Natural killer cell (primary cell): ENCODE measurements around the gene MACO1. TPM values are rescaled to one million over a fixed set of nuclear protein-coding genes. Genes with fewer than 3 reads are reported as not detected.

ENCODE experiments used
- ATAC-seq, 3 donors: fragments of 150-1000 bp in 2 of 3; fragments of 200-7000 bp in 1 of 3; cut with Tn5 transposase; 1 replicate in 1 of 3; 2 replicates in 2 of 3; pipeline ENCODE4 v1.10.0; 2021; ENCODE audit warnings: mild to moderate bottlenecking in 2 of 3, moderate library complexity in 2 of 3
- DNase-seq, 2 donors: peaks; one replicate each; pipeline versions ENCODE4 v3.0.0 to v3.0.0-alpha.2; 2013 to 2021; ENCODE audit warnings: mixed read lengths in 1 of 2
- H3K27ac ChIP-seq: one replicate; pipeline ENCODE4 v1.5.1; 2013; ENCODE audit warnings: mild to moderate bottlenecking, low read length
- H3K27me3 ChIP-seq: one replicate; pipeline ENCODE4 v1.6.1; 2013; ENCODE audit warnings: low read length; ENCODE audit not compliant: control insufficient read depth, insufficient read depth
- H3K36me3 ChIP-seq: one replicate; pipeline ENCODE4 v1.6.1; 2013; ENCODE audit warnings: low read length; ENCODE audit not compliant: control insufficient read depth, insufficient read depth
- H3K4me1 ChIP-seq: one replicate; pipeline ENCODE4 v1.6.1; 2013; ENCODE audit warnings: low read length; ENCODE audit not compliant: control insufficient read depth, insufficient read depth
- H3K4me3 ChIP-seq: one replicate; pipeline ENCODE4 v1.5.1; 2013; ENCODE audit warnings: low read length
- H3K9me3 ChIP-seq: one replicate; pipeline ENCODE4 v1.6.1; 2013; ENCODE audit warnings: low read length; ENCODE audit not compliant: control insufficient read depth, insufficient read depth
- H3K27ac Mint-ChIP-seq, 2 donors: one replicate each; pipeline ENCODE4 v1.8.0; 2022; ENCODE audit warnings: mild to moderate bottlenecking in 2 of 2, mixed read lengths in 2 of 2, moderate library complexity in 1 of 2
- H3K27me3 Mint-ChIP-seq, 2 donors: one replicate each; pipeline ENCODE4 v1.8.0; 2022; ENCODE audit warnings: low read depth in 2 of 2, mixed read lengths in 2 of 2
- H3K36me3 Mint-ChIP-seq: one replicate; pipeline ENCODE4 v1.8.0; 2022; ENCODE audit warnings: mixed read lengths
- H3K4me1 Mint-ChIP-seq, 2 donors: one replicate each; pipeline ENCODE4 v1.8.0; 2022; ENCODE audit warnings: mixed read lengths in 2 of 2
- H3K4me3 Mint-ChIP-seq: one replicate; pipeline ENCODE4 v1.8.0; 2022; ENCODE audit warnings: mild to moderate bottlenecking, moderate library complexity, mixed read lengths
- H3K9me3 Mint-ChIP-seq, 2 donors: one replicate each; pipeline ENCODE4 v1.8.0; 2022; ENCODE audit warnings: mixed read lengths in 2 of 2
- CTCF ChIP-seq: fragments of 200-600 bp; IDR thresholded peaks from one replicate; pipeline ENCODE4 v1.8.0; 2022; ENCODE audit warnings: antibody characterized with exemption
- WGBS: methylation state at CpG from one replicate; pipeline ENCODE4 v1.1.7; 2013; ENCODE audit warnings: missing lambda C conversion rate; ENCODE audit not compliant: insufficient coverage; 5-methylcytosine and 5-hydroxymethylcytosine counted together
- intact Hi-C: fragments of 100-400 bp; cut with micrococcal nuclease; formaldehyde crosslinking; loops from one replicate; pipeline ENCODE4 v1.14.2; 2022
- total RNA-seq, 4 donors: library from RNA; stranded (reverse); fragments of 120-200 nt in 1 of 4; gene quantifications; one replicate each; pipeline versions ENCODE4 v1.2.3 to v1.2.4, GENCODE V29; 2013 to 2022

The MACO1 gene
- total RNA-seq, 3 donors from 2014 or later (not counting 1 experiment from before 2014, with no cell fraction given): 15.9 to 19.6 (median 16.9) TPM

GRCh38 chr1:25468033-25468432, 37.3 kb downstream of the MACO1 start:
- Mint-ChIP-seq H3K27ac (peak overlapping the region; percentile 49 to 70), H3K27me3 (no peaks in the 10 kb centered on the region), H3K9me3 (no peaks in the 10 kb centered on the region), H3K4me3 (no peak overlapping the region), H3K36me3 (no peaks in the 10 kb centered on the region), H3K4me1 (peaks cover 29 to 36% of the 10 kb centered on the region in 2 donors)
- H3K4me1 ChIP-seq: peaks cover 11% of the 10 kb centered on the region
- H3K4me3 ChIP-seq: no peak overlapping the region
- DNase-seq (no peak), ATAC-seq (no peak)
- H3K27me3 ChIP-seq: no peaks in the 10 kb centered on the region
- intact Hi-C loops: no loop called here
- H3K36me3 ChIP-seq: peaks cover 2% of the 10 kb centered on the region
- no peak for TF ChIP-seq CTCF
- H3K27ac ChIP-seq: no peak overlapping the region
- H3K9me3 ChIP-seq: no peaks in the 10 kb centered on the region

- no peak for TF ChIP-seq CTCF
- intact Hi-C loops: no loop called here
- 94% methylated on average over 1 of the region's 2 CpGs for WGBS
- H3K4me1 ChIP-seq: peaks cover 14% of the 10 kb centered on the region
- DNase-seq (no peak), ATAC-seq (no peak)
- Mint-ChIP-seq H3K36me3 (no peaks in the 10 kb centered on the region), H3K27ac (no peak overlapping the region), H3K9me3 (no peaks in the 10 kb centered on the region), H3K4me1 (peaks cover 41 to 47% of the 10 kb centered on the region in 2 donors), H3K27me3 (no peaks in the 10 kb centered on the region), H3K4me3 (no peak overlapping the region)
- no peaks in the 10 kb centered on the region for H3K9me3 ChIP-seq
- H3K27ac ChIP-seq: no peak overlapping the region
- no peaks in the 10 kb centered on the region for H3K27me3 ChIP-seq
- H3K4me3 ChIP-seq: no peak overlapping the region
- H3K36me3 ChIP-seq: peaks cover 2% of the 10 kb centered on the region
Observed at GRCh38 chr1:25469177-25469576, 38.5 kb downstream of the MACO1 start.

- Histone ChIP-seq H3K27ac (no peak overlapping the region), H3K4me3 (no peak overlapping the region), H3K36me3 (peaks cover 8% of the 10 kb centered on the region), H3K4me1 (peaks cover 8% of the 10 kb centered on the region), H3K9me3 (no peaks in the 10 kb centered on the region), H3K27me3 (no peaks in the 10 kb centered on the region)
- DNase-seq (peak in 1 of 2 donors; percentile 29), ATAC-seq (no peak)
- Mint-ChIP-seq H3K36me3 (no peaks in the 10 kb centered on the region), H3K27ac (peak overlapping the region; percentile 43 to 71), H3K4me3 (no peak overlapping the region), H3K4me1 (peaks cover 38 to 54% of the 10 kb centered on the region in 2 donors), H3K27me3 (no peaks in the 10 kb centered on the region), H3K9me3 (no peaks in the 10 kb centered on the region)
- intact Hi-C loops: no loop called here
- no peak for TF ChIP-seq CTCF
- WGBS: 92% methylated on average over 4 of the region's 4 CpGs
Observed at GRCh38 chr1:25472471-25472870, 41.8 kb downstream of the MACO1 start.

GRCh38 chr1:25473653-25474225, 43.0 kb downstream of the MACO1 start:
- no peak for TF ChIP-seq CTCF
- peak; percentile 21 to 49 (median 36) for ATAC-seq

More at GRCh38 chr1:25473653-25474225, 43.0 kb downstream of the MACO1 start:
- no CpG with 5 or more reads among the region's 1 CpG for WGBS
- no peaks in the 10 kb centered on the region for H3K36me3 Mint-ChIP-seq
- peak overlapping the region; percentile 45 to 73 for H3K27ac Mint-ChIP-seq
- peaks cover 26 to 44% of the 10 kb centered on the region in 2 donors for H3K4me1 Mint-ChIP-seq
- peak overlapping the region; percentile 9 for H3K4me3 Mint-ChIP-seq
- no peaks in the 10 kb centered on the region for H3K27me3 ChIP-seq
- H3K9me3 Mint-ChIP-seq: no peaks in the 10 kb centered on the region
- peaks cover 8% of the 10 kb centered on the region for H3K36me3 ChIP-seq
- DNase-seq: peak in 1 of 2 donors; percentile 21
- H3K4me3 ChIP-seq: no peak overlapping the region
- no peaks in the 10 kb centered on the region for H3K9me3 ChIP-seq
- intact Hi-C loops: no loop called here
- H3K27me3 Mint-ChIP-seq: no peaks in the 10 kb centered on the region
- no peak overlapping the region for H3K27ac ChIP-seq
- H3K4me1 ChIP-seq: peaks cover 3% of the 10 kb centered on the region
